WTC11 (cell line): Measurements from ENCODE around the gene NCOA6. TPM values are rescaled to one million over a fixed set of nuclear protein-coding genes. Genes with fewer than 3 reads are reported as not detected.
A peak's percentile ranks its signal among the peaks of the same experiment; 100 is the strongest.

Experiments
- ATAC-seq: fragments of 200-7000 bp; cut with Tn5 transposase; 2 replicates; pipeline ENCODE4 v1.10.0; 2021; ENCODE audit warnings: mild to moderate bottlenecking, moderate library complexity
- CTCF ChIA-PET: fragments of 300-600 bp; sonication (Branson Sonifier 250); formaldehyde crosslinking; loops from one replicate; lab custom pipeline; 2021; ENCODE audit warnings: antibody characterized with exemption; lab: Charles Lee
- POLR2A ChIA-PET: fragments of 350-600 bp; sonication (Branson Sonifier 250); formaldehyde crosslinking; loops from one replicate; lab custom pipeline; 2021; ENCODE audit warnings: antibody characterized with exemption; lab: Charles Lee
- DNase-seq: peaks from one replicate; pipeline ENCODE4 v3.0.0; 2021; ENCODE audit warnings: low spot score
- H3K27ac Mint-ChIP-seq: 2 replicates; pipeline ENCODE4 v1.8.0; 2021; ENCODE audit warnings: mixed read lengths
- H3K27me3 Mint-ChIP-seq: 2 replicates; pipeline ENCODE4 v1.8.0; 2021; ENCODE audit warnings: low read depth, mild to moderate bottlenecking, moderate library complexity, mixed read lengths
- H3K36me3 Mint-ChIP-seq: 2 replicates; pipeline ENCODE4 v1.8.0; 2021; ENCODE audit warnings: mixed read lengths
- H3K4me1 Mint-ChIP-seq: 2 replicates; pipeline ENCODE4 v1.8.0; 2022; ENCODE audit warnings: mixed read lengths
- H3K4me3 Mint-ChIP-seq: 2 replicates; pipeline ENCODE4 v1.8.0; 2021; ENCODE audit warnings: mild to moderate bottlenecking, moderate library complexity, mixed read lengths
- H3K9me3 Mint-ChIP-seq: 2 replicates; pipeline ENCODE4 v1.8.0; 2021; ENCODE audit warnings: mixed read lengths
- CREB1 ChIP-seq: sonication (generic); formaldehyde crosslinking; IDR thresholded peaks from 2 replicates; pipeline ENCODE4 v1.8.0; 2023; ENCODE audit warnings: mild to moderate bottlenecking, missing genetic modification reagents
- E2F4 ChIP-seq: sonication (generic); formaldehyde crosslinking; IDR thresholded peaks from 2 replicates; pipeline ENCODE4 v1.8.1; 2022; ENCODE audit warnings: low read depth, mild to moderate bottlenecking, moderate library complexity, missing genetic modification reagents, borderline replicate concordance
- ERG ChIP-seq: fragments of 250-450 bp; sonication (Bioruptor Pico); IDR thresholded peaks from 2 replicates; pipeline ENCODE4 v1.8.0; 2021; ENCODE audit warnings: mild to moderate bottlenecking
- ETV6 ChIP-seq: sonication (generic); formaldehyde crosslinking; IDR thresholded peaks from 2 replicates; pipeline ENCODE4 v1.8.1; 2022; ENCODE audit warnings: mild to moderate bottlenecking, missing genetic modification reagents
- FOXJ3 ChIP-seq: sonication (generic); formaldehyde crosslinking; IDR thresholded peaks from 2 replicates; pipeline ENCODE4 v1.9.0; 2021; ENCODE audit warnings: missing genetic modification reagents, mild to moderate bottlenecking, borderline replicate concordance
- JUN ChIP-seq: sonication (generic); formaldehyde crosslinking; IDR thresholded peaks from 2 replicates; pipeline ENCODE4 v1.8.0; 2023; ENCODE audit warnings: mild to moderate bottlenecking, missing genetic modification reagents
- KAT7 ChIP-seq: sonication (generic); formaldehyde crosslinking; IDR thresholded peaks from 2 replicates; pipeline ENCODE4 v1.8.1; 2023; ENCODE audit warnings: missing genetic modification reagents, mild to moderate bottlenecking, borderline replicate concordance
- NFYB ChIP-seq: sonication (generic); formaldehyde crosslinking; conservative IDR thresholded peaks from 2 replicates; pipeline ENCODE4 v1.8.0; 2022; ENCODE audit warnings: low read depth, missing genetic modification reagents
- NR2C2 ChIP-seq: sonication (generic); formaldehyde crosslinking; IDR thresholded peaks from 2 replicates; pipeline ENCODE4 v1.8.0; 2022; ENCODE audit warnings: mild to moderate bottlenecking, missing genetic modification reagents
- OVOL2 ChIP-seq: fragments of 250-450 bp; sonication (Bioruptor Pico); IDR thresholded peaks from 2 replicates; pipeline ENCODE4 v1.9.0; 2021; ENCODE audit warnings: mild to moderate bottlenecking, borderline replicate concordance
- PREB ChIP-seq: sonication (generic); formaldehyde crosslinking; IDR thresholded peaks from 2 replicates; pipeline ENCODE4 v1.8.1; 2022; ENCODE audit warnings: mild to moderate bottlenecking, missing genetic modification reagents, moderate library complexity, borderline replicate concordance
- SP1 ChIP-seq: sonication (generic); formaldehyde crosslinking; conservative IDR thresholded peaks from 2 replicates; pipeline ENCODE4 v1.8.1; 2022; ENCODE audit warnings: missing genetic modification reagents
- TEAD1 ChIP-seq: sonication (generic); formaldehyde crosslinking; IDR thresholded peaks from 2 replicates; pipeline ENCODE4 v1.8.0; 2022; ENCODE audit warnings: mild to moderate bottlenecking, missing genetic modification reagents
- ZBTB43 ChIP-seq: sonication (generic); formaldehyde crosslinking; IDR thresholded peaks from 2 replicates; pipeline ENCODE4 v1.8.1; 2023; ENCODE audit warnings: mild to moderate bottlenecking, missing genetic modification reagents
- ZNF416 ChIP-seq: fragments of 250-450 bp; sonication (Bioruptor Pico); IDR thresholded peaks from 2 replicates; pipeline ENCODE4 v1.9.0; 2021; ENCODE audit warnings: mild to moderate bottlenecking, inconsistent platforms
- total RNA-seq: library from RNA; stranded (reverse); gene quantifications from 3 replicates; pipeline ENCODE4 v1.2.3, GENCODE V29; 2021
- TF ChIP-seq, protein P1 (sequence below): sonication (generic); formaldehyde crosslinking; IDR thresholded peaks from 2 replicates; pipeline ENCODE4 v1.8.0; 2022; ENCODE audit warnings: mild to moderate bottlenecking, missing genetic modification reagents
- TF ChIP-seq, protein P2 (sequence below): fragments of 250-450 bp; sonication (Bioruptor Pico); IDR thresholded peaks from 2 replicates; pipeline ENCODE4 v1.9.0; 2021; ENCODE audit warnings: moderate library complexity, mild to moderate bottlenecking, inconsistent platforms, borderline replicate concordance
- TF ChIP-seq, protein P3 (sequence below): sonication (generic); formaldehyde crosslinking; IDR thresholded peaks from 2 replicates; pipeline ENCODE4 v1.8.0; 2023; ENCODE audit warnings: missing genetic modification reagents
- TF ChIP-seq, protein P4 (sequence below): sonication (generic); formaldehyde crosslinking; IDR thresholded peaks from 2 replicates; pipeline ENCODE4 v1.8.1; 2023; ENCODE audit warnings: mild to moderate bottlenecking, missing genetic modification reagents, moderate library complexity
- TF ChIP-seq, protein P5 (sequence below): fragments of 250-450 bp; sonication (Bioruptor Pico); IDR thresholded peaks from 2 replicates; pipeline ENCODE4 v1.9.0; 2021; ENCODE audit warnings: mild to moderate bottlenecking

Gene NCOA6
- total RNA-seq, 1 experiment from 2014 or later: 10.1 TPM

DNA sequence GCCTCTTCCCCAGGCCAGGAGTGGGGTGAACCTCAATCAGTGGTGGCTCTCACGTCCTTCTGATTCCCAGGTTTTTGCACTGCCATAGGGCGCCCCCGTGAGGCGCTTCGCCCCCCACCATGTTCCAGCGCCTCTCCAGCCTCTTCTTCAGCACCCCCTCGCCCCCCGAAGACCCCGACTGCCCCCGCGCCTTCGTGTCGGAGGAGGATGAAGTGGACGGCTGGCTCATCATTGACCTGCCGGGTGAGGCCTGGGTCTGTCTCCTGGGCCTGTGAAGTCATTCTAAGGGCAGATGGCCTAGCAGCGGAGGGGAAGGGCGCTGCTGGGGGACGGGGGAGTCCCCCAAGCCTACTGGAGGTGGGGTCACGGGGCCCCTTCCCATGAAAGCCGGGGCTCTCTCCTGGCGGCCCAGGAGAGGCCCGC is 116.8 kb downstream of the NCOA6 start:
- H3K27me3 Mint-ChIP-seq: peaks cover 51% of the 10 kb centered on the region
- H3K9me3 Mint-ChIP-seq: no peaks in the 10 kb centered on the region
- TF ChIP-seq, protein P1, sequence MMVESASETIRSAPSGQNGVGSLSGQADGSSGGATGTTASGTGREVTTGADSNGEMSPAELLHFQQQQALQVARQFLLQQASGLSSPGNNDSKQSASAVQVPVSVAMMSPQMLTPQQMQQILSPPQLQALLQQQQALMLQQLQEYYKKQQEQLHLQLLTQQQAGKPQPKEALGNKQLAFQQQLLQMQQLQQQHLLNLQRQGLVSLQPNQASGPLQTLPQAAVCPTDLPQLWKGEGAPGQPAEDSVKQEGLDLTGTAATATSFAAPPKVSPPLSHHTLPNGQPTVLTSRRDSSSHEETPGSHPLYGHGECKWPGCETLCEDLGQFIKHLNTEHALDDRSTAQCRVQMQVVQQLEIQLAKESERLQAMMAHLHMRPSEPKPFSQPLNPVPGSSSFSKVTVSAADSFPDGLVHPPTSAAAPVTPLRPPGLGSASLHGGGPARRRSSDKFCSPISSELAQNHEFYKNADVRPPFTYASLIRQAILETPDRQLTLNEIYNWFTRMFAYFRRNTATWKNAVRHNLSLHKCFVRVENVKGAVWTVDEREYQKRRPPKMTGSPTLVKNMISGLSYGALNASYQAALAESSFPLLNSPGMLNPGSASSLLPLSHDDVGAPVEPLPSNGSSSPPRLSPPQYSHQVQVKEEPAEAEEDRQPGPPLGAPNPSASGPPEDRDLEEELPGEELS (CRISPR knock-in tag): no peak
- TF ChIP-seq ZBTB43 (CRISPR knock-in tag) (no peak), ETV6 (no peak), JUN (no peak), ERG (CRISPR knock-in tag) (no peak), FOXJ3 (no peak), SP1 (CRISPR knock-in tag) (no peak), TEAD1 (CRISPR knock-in tag) (no peak), ZNF416 (CRISPR knock-in tag) (no peak), KAT7 (CRISPR knock-in tag) (no peak), NFYB (no peak)
- TF ChIP-seq, protein P2, sequence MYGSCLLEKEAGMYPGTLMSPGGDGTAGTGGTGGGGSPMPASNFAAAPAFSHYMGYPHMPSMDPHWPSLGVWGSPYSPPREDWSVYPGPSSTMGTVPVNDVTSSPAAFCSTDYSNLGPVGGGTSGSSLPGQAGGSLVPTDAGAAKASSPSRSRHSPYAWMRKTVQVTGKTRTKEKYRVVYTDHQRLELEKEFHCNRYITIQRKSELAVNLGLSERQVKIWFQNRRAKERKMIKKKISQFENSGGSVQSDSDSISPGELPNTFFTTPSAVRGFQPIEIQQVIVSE: no peak
- TF ChIP-seq, protein P3, sequence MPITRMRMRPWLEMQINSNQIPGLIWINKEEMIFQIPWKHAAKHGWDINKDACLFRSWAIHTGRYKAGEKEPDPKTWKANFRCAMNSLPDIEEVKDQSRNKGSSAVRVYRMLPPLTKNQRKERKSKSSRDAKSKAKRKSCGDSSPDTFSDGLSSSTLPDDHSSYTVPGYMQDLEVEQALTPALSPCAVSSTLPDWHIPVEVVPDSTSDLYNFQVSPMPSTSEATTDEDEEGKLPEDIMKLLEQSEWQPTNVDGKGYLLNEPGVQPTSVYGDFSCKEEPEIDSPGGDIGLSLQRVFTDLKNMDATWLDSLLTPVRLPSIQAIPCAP: no peak
- TF ChIP-seq, protein P4, sequence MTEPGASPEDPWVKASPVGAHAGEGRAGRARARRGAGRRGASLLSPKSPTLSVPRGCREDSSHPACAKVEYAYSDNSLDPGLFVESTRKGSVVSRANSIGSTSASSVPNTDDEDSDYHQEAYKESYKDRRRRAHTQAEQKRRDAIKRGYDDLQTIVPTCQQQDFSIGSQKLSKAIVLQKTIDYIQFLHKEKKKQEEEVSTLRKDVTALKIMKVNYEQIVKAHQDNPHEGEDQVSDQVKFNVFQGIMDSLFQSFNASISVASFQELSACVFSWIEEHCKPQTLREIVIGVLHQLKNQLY (CRISPR knock-in tag): no peak
- TF ChIP-seq, all 79 proteins: peak for 0
- no peaks in the 10 kb centered on the region for H3K36me3 Mint-ChIP-seq
- H3K4me3 Mint-ChIP-seq: peak overlapping the region; percentile 75
- ChIA-PET CTCF (interaction anchor here (0.6 to 7.0 kb wide), 14 partner anchors 32 to 396 kb away, joined by 3 to 50 read pairs (median 5); partner anchors contain the start of genes MAP1LC3A and PIGU), POLR2A (no interaction called here)
- H3K27ac Mint-ChIP-seq: no peak overlapping the region
- H3K4me1 Mint-ChIP-seq: peaks cover 18% of the 10 kb centered on the region
- ATAC-seq (peak; percentile 5), DNase-seq (peak; percentile 77)

DNA sequence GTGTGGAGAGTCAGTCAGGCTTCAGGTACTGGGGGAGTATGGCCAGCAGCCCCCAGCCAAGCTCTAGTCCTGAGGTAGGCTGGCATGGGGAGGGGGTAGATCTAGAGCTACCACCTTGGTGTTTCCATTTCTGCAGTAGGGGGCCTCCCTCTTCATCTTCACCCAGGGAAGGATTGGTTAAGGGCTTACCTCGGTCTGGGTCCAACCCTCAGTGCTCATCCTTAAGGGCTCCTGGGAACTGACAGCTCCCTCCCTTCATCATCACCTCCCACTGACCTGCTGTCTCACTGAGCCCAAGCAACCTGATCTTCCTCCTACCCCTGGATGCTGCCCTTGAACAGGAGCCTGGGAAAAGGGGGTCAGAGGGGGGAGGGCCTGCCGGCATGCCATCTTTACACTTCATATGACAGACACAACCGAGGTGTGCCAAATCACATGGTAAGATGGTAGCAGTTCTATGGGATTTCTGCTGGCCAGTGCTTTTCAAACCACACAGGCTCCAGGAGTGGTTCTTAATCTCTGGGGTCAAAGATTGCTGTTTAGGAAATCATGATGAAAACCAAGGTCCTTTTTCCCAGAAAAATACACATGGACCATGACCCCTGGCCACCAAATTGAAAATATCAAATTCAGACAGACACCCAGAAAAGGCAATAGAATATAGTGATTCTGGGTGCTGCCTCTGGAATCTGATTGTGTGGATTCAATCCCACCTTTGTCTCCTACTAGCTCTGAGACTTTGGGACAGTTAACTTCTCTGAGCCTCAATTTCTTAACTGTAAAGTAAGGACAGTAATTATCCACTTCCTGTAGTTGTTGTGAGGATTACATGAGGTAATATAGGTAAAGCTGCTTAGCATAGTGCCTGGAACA is 118.3 kb downstream of the NCOA6 start:
- DNase-seq (no peak), ATAC-seq (no peak)
- ChIA-PET CTCF (interaction anchor here (0.9 to 7.0 kb wide), 10 partner anchors 30 to 395 kb away, joined by 3 to 50 read pairs (median 6); partner anchors contain the start of genes MAP1LC3A and PIGU), POLR2A (no interaction called here)
- peaks cover 61% of the 10 kb centered on the region for H3K27me3 Mint-ChIP-seq
- no peak overlapping the region for H3K27ac Mint-ChIP-seq
- no peak overlapping the region for H3K4me3 Mint-ChIP-seq
- no peaks in the 10 kb centered on the region for H3K9me3 Mint-ChIP-seq
- no peaks in the 10 kb centered on the region for H3K36me3 Mint-ChIP-seq
- peaks cover 24% of the 10 kb centered on the region for H3K4me1 Mint-ChIP-seq
- TF ChIP-seq CREB1 (CRISPR knock-in tag) (no peak), PREB (no peak), NR2C2 (CRISPR knock-in tag) (no peak), E2F4 (CRISPR knock-in tag) (no peak), OVOL2 (CRISPR knock-in tag) (no peak)
- TF ChIP-seq, protein P5, sequence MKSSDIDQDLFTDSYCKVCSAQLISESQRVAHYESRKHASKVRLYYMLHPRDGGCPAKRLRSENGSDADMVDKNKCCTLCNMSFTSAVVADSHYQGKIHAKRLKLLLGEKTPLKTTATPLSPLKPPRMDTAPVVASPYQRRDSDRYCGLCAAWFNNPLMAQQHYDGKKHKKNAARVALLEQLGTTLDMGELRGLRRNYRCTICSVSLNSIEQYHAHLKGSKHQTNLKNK (CRISPR knock-in tag): no peak
